Ovary (tissue), 9 donors: Measurements from ENCODE around the gene LRRC4C. TPM values are rescaled to one million over a fixed set of nuclear protein-coding genes. Genes with fewer than 3 reads are reported as not detected.

Experiments used
- DNase-seq, 5 donors: peaks; one replicate each; pipeline ENCODE4 v3.0.0-alpha.2; 2019 to 2020
- H3K27ac ChIP-seq, 2 donors: fragments of 200-600 bp; one replicate each; pipeline versions ENCODE4 v1.5.1 to v1.8.0; 2019 to 2022
- H3K27me3 ChIP-seq: fragments of 200-600 bp; one replicate; pipeline ENCODE4 v1.8.0; 2022
- H3K36me3 ChIP-seq: fragments of 200-600 bp; sonication (generic); one replicate; pipeline ENCODE4 v1.5.1; 2019
- H3K4me1 ChIP-seq: one replicate; pipeline ENCODE4 v1.8.1; 2013; ENCODE audit warnings: mild to moderate bottlenecking, moderate library complexity; ENCODE audit not compliant: insufficient read depth
- H3K4me3 ChIP-seq: fragments of 200-600 bp; sonication (generic); one replicate; pipeline ENCODE4 v1.5.1; 2017
- H3K9me3 ChIP-seq, 2 donors: fragments of 200-600 bp in 1 of 2; sonication (generic) in 1 of 2; one replicate each; pipeline versions ENCODE4 v1.5.1 to v1.8.1; 2013 to 2019; ENCODE audit warnings: mild to moderate bottlenecking in 1 of 2, moderate library complexity in 1 of 2
- EP300 ChIP-seq: sonication (generic); formaldehyde crosslinking; IDR thresholded peaks from one replicate; pipeline ENCODE4 v1.6.1; 2017; ENCODE audit warnings: antibody characterized with exemption
- POLR2A ChIP-seq: fragments of 450-650 bp; IDR thresholded peaks from one replicate; pipeline ENCODE4 v1.6.1; 2017; ENCODE audit warnings: antibody characterized with exemption, mild to moderate bottlenecking, moderate library complexity
- WGBS, 3 donors: extraction: QIAGEN DNeasy Blood & Tissue Kit in 1 of 3; methylation state at CpG; one replicate each; pipeline versions ENCODE4 v1.1.5 to v1.1.7; 2013 to 2017; 5-methylcytosine and 5-hydroxymethylcytosine counted together
- intact Hi-C, 4 donors: fragments of 100-400 bp; cut with DNase I; formaldehyde crosslinking; loops; one replicate each; pipeline versions ENCODE4 v1.11.0 to v1.15.1; 2022 to 2023
- polyA plus RNA-seq, 2 donors: library from polyadenylated mRNA; stranded (reverse); fragments of 200-250 nt in 1 of 2; fragments of 350-450 nt in 1 of 2; fragmentation: Illumina TruSeq in 1 of 2; extraction: RNeasy Lipid Tissue Mini Kit (QIAGEN cat#74804) in 1 of 2; gene quantifications; one replicate each; pipeline ENCODE4 v1.2.3, GENCODE V29; 2013 to 2014
- total RNA-seq, 7 donors: library from RNA; depleted of rRNA in 2 of 7; stranded (reverse); fragments of >200 nt in 2 of 7; fragmentation: NEBNext Ultra II Directional in 3 of 7; extraction: Animal tissue kit (Norgen Biotek cat#: 25700) in 3 of 7; gene quantifications; one replicate each; pipeline versions ENCODE4 v1.1.0 to v1.2.4, GENCODE V29; 2016 to 2023
- TF ChIP-seq, protein P1 (sequence below), 3 donors: fragments of 450-650 bp in 2 of 3; fragments of 200-600 bp in 1 of 3; IDR thresholded peaks; one replicate each; pipeline versions ENCODE4 v1.5.1 to v1.8.0; 2016 to 2022; ENCODE audit warnings: antibody characterized with exemption in 3 of 3, mild to moderate bottlenecking in 1 of 3
- donor health status: DM: no; HTN: no; CAD: no; lungs with moderate emphysema.
- donor health status: DM: no; HTN: no; CAD: no.
- donor health status: Bipolar disorder and iron deficiency.
- donor health status: DM: yes; HTN: yes; CAD: no.
- donor health status: DM: no; HTN: no; CAD: no.
- donor health status: DM: yes; HTN: yes; CAD: no.

The LRRC4C gene
- total and polyA plus RNA-seq, 9 donors, result 0.15 to 12.5 (median 0.78) TPM

DNA sequence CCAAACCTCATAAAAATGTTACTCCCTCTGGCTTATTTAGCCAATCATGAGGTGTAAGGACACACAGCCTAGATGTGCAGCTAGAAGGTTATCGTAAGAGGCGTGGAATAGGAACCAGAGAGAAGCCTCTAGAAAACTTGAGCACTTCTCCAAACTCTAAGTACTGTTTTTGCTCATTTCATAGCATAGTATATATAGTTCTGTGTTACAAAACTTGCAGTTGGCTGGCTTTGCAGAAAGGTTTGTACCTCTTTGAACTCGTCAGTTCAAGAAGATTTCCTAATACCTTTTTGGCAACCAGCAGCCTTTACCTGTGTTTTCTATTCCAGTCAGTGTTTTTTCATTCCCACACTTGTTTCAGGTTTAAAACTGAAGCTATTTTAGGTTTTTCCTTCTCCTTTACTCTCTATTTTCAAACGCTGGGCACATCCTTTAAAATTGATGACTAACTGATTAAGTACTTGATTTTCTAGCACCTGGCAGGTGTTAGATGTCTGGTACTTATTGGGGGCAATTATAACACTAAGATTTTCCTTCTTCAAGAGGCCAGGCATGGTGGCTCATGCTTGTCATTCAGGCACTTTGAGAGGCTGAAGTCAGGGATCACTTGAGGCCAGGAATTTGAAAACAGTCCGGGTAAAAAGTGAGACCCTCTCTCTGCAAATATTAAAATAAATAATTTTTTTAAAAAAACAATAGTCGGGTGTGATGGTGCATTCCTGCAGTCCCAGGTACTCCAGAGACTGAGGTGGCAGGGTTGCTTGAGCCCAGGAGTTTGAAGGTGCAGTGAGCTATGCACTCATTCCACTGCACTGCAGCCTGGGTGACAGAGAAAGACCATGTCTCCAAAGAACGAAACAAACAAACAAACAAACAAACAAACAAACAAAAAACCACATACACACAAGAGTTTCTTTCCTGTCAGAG lies 125.2 kb downstream of the LRRC4C start:
- TF ChIP-seq EP300 (no peak), POLR2A (no peak)
- 47 to 65% (median 51%) methylated on average over 7 of the region's 7 CpGs for WGBS, 3 donors
- Histone ChIP-seq H3K27ac (no peak overlapping the region), H3K4me1 (no peaks in the 10 kb centered on the region), H3K27me3 (no peaks in the 10 kb centered on the region), H3K9me3 (no peaks in the 10 kb centered on the region), H3K36me3 (no peaks in the 10 kb centered on the region), H3K4me3 (no peak overlapping the region)
- intact Hi-C loops, result no loop called here
- DNase-seq, result no peak

GRCh38 chr11:41333357-41333756 lies 126.1 kb downstream of the LRRC4C start:
- no peaks in the 10 kb centered on the region for H3K9me3 ChIP-seq
- H3K4me3 ChIP-seq, result no peak overlapping the region
- no peaks in the 10 kb centered on the region for H3K27me3 ChIP-seq
- WGBS, 3 donors, result 68 to 82% (median 69%) methylated on average over 1 of the region's 1 CpG
- intact Hi-C loops, result no loop called here
- TF ChIP-seq, protein P1, sequence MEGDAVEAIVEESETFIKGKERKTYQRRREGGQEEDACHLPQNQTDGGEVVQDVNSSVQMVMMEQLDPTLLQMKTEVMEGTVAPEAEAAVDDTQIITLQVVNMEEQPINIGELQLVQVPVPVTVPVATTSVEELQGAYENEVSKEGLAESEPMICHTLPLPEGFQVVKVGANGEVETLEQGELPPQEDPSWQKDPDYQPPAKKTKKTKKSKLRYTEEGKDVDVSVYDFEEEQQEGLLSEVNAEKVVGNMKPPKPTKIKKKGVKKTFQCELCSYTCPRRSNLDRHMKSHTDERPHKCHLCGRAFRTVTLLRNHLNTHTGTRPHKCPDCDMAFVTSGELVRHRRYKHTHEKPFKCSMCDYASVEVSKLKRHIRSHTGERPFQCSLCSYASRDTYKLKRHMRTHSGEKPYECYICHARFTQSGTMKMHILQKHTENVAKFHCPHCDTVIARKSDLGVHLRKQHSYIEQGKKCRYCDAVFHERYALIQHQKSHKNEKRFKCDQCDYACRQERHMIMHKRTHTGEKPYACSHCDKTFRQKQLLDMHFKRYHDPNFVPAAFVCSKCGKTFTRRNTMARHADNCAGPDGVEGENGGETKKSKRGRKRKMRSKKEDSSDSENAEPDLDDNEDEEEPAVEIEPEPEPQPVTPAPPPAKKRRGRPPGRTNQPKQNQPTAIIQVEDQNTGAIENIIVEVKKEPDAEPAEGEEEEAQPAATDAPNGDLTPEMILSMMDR (IDR thresholded peaks at IDR 0.05), result no peak
- TF ChIP-seq EP300 (no peak), POLR2A (no peak)
- no peaks in the 10 kb centered on the region for H3K36me3 ChIP-seq
- no peaks in the 10 kb centered on the region for H3K4me1 ChIP-seq
- H3K27ac ChIP-seq, result no peak overlapping the region
- DNase-seq, result no peak

DNA sequence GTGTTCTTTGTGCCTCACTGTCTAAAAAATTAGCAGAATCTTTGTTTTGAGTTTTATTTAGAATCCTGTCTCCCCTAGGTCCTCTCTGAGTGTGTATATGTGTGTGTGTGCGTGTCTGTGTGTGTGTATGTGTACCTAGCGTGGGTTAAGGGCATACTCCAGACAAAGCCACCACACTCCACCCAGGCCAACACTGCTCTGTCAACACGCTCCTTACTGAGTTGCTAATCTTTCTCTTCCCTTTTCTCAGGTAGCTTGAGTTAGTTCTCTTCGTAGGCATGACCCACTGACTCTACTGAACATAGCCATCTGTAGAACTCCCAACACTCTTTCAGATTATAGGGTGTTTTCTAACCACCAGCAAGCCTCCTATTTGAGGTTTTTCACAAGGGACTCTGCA lies 131.1 kb downstream of the LRRC4C start:
- H3K36me3 ChIP-seq, result no peaks in the 10 kb centered on the region
- H3K27me3 ChIP-seq, result no peaks in the 10 kb centered on the region
- intact Hi-C loops, result no loop called here
- no peaks in the 10 kb centered on the region for H3K4me1 ChIP-seq
- WGBS, 3 donors, result 77 to 90% (median 86%) methylated on average over 4 of the region's 4 CpGs
- H3K27ac ChIP-seq, result no peak overlapping the region
- H3K9me3 ChIP-seq, result no peaks in the 10 kb centered on the region
- TF ChIP-seq EP300, result no peak
- TF ChIP-seq POLR2A, result no peak
- TF ChIP-seq, protein P1 (IDR thresholded peaks at IDR 0.05), result no peak
- H3K4me3 ChIP-seq, result no peak overlapping the region
- DNase-seq, result no peak

GRCh38 chr11:41323446-41323845 lies 136.0 kb downstream of the LRRC4C start:
- DNase-seq, result no peak
- H3K36me3 ChIP-seq, result no peaks in the 10 kb centered on the region
- intact Hi-C loops, result no loop called here
- no peaks in the 10 kb centered on the region for H3K4me1 ChIP-seq
- no peak for TF ChIP-seq EP300
- TF ChIP-seq, protein P1 (IDR thresholded peaks at IDR 0.05), result no peak
- no peak for TF ChIP-seq POLR2A
- WGBS, 3 donors, result 88 to 98% (median 92%) methylated on average over 3 of the region's 3 CpGs
- no peaks in the 10 kb centered on the region for H3K27me3 ChIP-seq
- H3K9me3 ChIP-seq, result no peaks in the 10 kb centered on the region
- H3K27ac ChIP-seq, result no peak overlapping the region
- H3K4me3 ChIP-seq, result no peak overlapping the region

GRCh38 chr11:41320653-41321052 lies 138.8 kb downstream of the LRRC4C start:
- DNase-seq, result no peak
- H3K4me1 ChIP-seq, result no peaks in the 10 kb centered on the region
- no peaks in the 10 kb centered on the region for H3K27me3 ChIP-seq
- H3K36me3 ChIP-seq, result no peaks in the 10 kb centered on the region
- TF ChIP-seq POLR2A (no peak), EP300 (no peak)
- TF ChIP-seq, protein P1 (IDR thresholded peaks at IDR 0.05), result no peak
- intact Hi-C loops, result no loop called here
- no peak overlapping the region for H3K27ac ChIP-seq
- WGBS, 3 donors, result 73 to 90% (median 78%) methylated on average over 1 of the region's 1 CpG
- H3K9me3 ChIP-seq, result no peaks in the 10 kb centered on the region
- H3K4me3 ChIP-seq, result no peak overlapping the region
